IPS-18c (cell line): ENCODE results near the gene FHL3.
A peak's percentile ranks its signal among the peaks of the same experiment; 100 is the strongest.
"Not testable (repeated sequence)": the region's sequence is repeated elsewhere in the genome, so short reads cannot be mapped to it uniquely, and the experiment has no call there.

Experiments
- H3K4me3 ChIP-seq: 2 replicates; pipeline ENCODE4 v1.7.0; 2013; ENCODE audit warnings: low read depth, mild to moderate bottlenecking, low read length, moderate library complexity; ENCODE audit not compliant: insufficient read depth
- H3K9me3 ChIP-seq: one replicate; pipeline ENCODE4 v1.6.1; 2013; ENCODE audit warnings: mild to moderate bottlenecking, low read length, moderate library complexity; ENCODE audit not compliant: control insufficient read depth, insufficient read depth

FHL3 gene

DNA sequence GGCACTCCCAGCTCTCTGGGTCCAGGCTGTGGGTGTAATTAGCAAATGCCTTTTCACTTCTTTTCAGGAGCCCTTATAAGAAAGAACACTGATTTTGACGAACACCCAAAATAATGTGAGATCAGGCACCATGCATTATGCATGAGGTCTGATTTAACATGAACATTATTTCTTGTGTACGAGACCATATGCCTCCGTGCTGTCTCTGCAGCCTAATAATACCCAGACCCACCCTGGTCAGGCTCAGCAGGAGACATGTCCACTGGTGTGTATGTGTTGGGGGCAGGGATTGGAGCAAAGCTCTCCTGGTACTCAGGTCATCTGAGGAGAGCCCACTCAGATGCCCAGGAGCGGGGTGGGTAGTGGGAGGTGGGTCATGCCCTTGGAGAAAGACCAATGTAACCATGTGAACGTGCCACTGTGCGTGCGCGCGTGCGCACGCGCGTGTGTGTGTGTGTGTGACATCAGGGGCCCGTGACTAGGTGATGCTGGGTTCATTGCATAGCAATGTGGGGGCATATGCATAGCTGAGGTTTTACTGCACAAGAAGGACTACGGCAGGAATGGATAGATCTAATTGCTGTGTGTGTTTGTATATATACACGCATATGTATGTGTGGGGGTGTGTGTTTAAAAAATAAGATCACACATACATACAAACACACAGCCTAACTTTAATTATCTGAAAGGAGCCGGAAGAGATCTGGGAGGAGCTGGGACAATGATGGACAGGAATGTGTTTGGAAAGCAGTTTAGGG lies 34.2 kb upstream of the FHL3 start:
- H3K4me3 ChIP-seq: no peak overlapping the region
- H3K9me3 ChIP-seq: peaks cover 2% of the 10 kb centered on the region

DNA sequence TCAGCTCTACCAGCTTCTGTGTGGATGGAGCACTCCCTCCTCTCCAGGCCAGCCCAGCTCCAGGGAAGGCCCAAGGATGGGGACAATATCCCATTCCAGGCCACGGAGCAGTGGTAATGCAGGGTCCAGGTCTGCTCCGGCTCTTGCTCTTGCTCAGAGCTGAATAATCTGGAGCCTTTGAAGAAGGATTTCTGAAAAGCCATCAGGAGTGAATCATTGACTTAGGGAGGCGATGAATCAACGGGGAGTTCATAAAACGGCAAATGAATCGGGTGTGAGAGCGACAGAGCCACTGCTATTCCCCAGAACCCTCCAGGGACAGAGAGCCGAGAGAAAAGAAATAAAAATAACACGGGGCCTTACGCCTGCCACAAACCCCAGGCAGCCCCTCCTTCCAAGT lies 33.5 kb upstream of the FHL3 start:
- H3K4me3 ChIP-seq: no peak overlapping the region
- H3K9me3 ChIP-seq: peaks cover 2% of the 10 kb centered on the region

DNA sequence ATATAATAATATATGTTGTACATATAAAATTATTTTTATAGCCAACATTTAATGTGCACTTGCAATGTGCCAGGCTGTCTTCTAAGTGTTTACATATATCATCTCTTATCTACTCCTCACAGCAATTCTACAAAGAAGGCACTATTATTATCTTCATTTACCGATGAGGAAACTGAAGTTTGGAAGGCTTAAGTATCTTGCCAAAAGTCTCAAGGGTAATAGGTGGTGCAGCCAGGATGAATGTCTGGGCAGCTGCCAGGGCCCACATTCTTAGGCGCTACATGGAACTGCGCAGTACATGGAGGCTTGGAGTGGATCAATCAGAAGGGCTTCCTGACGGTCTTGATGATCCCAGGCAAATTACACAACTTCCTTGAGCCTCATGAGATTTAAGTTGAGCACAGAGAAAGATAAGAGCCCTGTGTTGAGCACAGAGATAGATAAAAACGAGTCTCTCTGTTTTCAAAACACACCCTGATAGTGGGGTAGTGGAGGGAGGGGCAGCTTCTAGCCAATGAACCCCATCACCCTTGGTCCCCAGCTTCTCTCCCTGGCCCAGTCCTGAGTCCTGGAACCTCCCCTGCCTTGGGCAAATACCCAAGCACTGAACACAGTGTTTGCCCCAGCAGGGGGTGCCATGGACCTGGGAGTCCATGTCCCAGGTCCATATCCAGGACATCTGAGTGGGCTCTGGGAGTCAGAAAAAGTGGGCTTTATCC lies 32.1 kb upstream of the FHL3 start:
- Histone ChIP-seq H3K9me3 (peaks cover 2% of the 10 kb centered on the region), H3K4me3 (no peak overlapping the region)

DNA sequence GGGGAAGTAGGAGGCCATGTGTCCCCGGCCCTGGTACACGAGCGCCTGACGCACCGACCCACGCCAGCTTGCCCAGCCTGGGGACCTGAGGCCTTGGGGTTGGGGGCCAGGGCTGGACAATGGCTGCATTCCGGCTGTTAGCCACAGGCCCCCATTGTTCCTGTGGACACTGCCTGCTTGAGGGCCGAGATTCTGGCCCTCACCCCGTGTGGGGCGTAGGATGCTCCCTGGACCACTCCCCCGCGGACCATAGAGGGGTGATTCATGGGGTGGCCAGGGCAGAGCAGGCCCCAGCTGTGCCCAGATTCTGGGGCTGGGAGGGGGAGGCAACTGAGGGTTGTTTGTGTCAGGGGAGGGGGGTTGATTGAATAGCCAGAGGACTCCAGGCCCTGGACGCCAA lies 29.6 kb upstream of the FHL3 start:
- Histone ChIP-seq H3K4me3 (no peak overlapping the region), H3K9me3 (peaks cover 2% of the 10 kb centered on the region)

DNA sequence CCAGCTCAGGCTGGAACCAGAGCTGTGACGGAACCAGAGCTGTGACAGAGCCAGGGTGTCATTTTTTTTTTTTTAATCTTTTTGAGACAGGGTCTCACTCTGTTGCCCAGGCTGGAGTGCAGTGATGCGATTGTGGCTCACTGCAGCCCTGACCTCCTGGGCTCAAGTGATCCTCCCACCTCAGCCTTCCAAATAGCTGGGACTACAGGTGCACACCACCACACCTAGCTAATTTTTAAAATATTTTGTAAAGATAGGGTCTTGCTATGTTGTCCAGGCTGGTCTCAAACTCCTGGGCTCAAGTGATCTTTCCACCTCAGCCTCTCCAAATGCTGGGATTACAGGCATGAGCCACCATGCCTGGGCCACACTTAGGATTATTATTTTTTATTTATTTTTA lies 27.7 kb upstream of the FHL3 start:
- not testable (repeated sequence) for H3K9me3 ChIP-seq

DNA sequence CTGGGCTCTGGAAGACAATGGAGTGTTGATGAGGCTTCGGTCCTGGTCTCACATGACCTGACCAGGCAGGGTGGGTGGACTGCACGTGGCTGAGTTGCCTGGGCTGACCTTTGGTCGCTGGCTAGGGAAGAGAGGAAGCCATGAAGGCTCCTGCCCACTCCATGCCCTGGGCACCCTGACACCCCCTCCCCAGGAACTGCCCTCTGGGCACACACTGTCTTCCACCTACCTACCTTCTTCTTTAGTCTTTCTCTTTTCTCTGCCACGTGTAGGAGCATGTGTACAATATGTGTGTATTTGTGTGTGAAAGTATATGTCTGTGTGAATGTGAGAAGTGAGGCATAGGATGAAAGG lies 26.2 kb upstream of the FHL3 start:
- Histone ChIP-seq H3K9me3 (no peaks in the 10 kb centered on the region), H3K4me3 (no peak overlapping the region)

More for the DNA sequence above, 27.7 kb upstream of the FHL3 start:
- H3K4me3 ChIP-seq: not testable (repeated sequence)

DNA sequence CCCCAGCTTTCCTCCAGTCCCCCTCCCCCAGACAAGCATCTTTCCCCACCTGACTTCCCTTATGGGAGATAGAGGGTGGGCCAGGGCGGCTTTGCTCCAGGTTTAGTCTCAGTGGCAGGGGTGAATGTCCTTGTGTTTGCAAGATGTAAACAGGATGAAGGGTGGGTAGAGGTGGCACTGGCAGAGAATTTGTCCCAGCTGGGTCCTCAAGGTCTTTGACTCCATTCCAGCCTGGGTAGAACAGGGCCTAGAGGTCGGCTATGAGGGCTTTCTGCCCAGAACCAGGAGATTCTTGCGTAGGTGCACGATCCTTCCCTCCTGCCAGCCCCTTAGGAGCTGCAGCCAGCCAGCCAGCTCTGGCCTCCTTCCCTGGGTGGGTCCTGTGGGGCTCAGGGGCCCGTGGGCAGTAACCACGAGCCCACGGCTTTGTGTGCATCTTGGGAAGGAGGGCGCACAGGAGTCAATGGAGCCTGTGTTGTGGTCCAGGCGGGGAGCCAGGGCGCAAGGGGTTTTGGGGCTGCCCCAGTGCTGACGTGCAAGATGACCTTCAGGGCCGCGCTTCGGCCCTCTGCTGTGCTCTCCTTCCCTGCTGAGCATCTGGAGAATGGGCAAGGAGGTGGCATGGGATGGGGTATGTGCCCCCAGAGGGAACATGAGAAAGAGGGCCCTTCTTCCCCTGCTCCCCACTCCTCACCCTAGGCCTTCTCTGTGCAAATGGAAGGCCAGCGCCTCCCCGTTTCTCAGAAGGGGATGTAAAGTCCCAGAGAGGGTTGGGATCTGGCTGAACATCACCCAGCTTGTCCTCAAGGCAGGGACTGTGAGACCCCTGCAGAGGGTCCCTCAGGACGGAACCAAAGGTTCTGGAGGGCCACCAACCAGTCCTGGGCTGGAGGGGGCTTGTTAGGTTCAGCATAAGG lies 25.5 kb upstream of the FHL3 start:
- Histone ChIP-seq H3K4me3 (no peak overlapping the region), H3K9me3 (no peaks in the 10 kb centered on the region)

DNA sequence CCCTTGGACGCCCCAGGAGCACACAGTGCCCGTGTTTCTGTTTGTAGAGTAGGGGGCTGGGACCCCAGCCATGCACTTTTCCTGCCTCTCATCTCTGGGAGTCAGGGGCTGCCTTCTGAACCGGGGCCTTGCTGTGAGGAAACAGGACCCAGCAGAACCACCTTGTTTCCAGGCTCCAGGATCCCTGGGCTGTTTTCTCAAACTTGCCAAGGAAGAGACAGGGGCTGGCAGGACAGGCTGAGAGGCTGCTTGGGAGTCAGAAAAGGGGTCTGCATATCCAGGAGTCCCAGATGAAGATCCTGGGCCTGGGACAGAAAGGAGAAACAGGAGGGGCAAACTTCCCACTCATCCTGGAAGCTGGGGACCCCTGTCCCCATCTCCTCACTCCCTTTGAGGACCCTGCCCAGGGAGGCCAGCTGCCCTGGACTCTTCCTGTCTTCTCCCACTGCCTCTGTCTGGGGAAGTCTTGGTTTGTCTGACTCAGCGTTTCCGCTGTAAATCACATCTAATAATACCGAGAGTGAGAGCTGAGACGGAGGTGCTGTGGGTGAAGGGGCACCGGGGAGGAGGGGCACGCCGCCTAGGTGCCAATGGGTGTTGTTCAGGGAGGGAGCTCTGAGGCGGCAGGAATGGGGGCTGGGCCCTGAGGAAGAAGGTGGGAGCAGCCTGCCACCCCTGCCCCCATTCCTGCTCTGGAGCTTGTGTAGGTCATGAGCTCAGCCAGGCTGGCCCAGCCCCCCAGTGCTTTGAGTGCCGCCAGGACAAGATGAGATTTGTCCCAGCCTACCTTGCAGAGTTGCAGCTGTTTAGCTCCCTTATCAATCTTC lies 24.6 kb upstream of the FHL3 start:
- peak overlapping the region; percentile 25; the same call in 1 of the 2 replicates for H3K4me3 ChIP-seq
- H3K9me3 ChIP-seq: no peaks in the 10 kb centered on the region

DNA sequence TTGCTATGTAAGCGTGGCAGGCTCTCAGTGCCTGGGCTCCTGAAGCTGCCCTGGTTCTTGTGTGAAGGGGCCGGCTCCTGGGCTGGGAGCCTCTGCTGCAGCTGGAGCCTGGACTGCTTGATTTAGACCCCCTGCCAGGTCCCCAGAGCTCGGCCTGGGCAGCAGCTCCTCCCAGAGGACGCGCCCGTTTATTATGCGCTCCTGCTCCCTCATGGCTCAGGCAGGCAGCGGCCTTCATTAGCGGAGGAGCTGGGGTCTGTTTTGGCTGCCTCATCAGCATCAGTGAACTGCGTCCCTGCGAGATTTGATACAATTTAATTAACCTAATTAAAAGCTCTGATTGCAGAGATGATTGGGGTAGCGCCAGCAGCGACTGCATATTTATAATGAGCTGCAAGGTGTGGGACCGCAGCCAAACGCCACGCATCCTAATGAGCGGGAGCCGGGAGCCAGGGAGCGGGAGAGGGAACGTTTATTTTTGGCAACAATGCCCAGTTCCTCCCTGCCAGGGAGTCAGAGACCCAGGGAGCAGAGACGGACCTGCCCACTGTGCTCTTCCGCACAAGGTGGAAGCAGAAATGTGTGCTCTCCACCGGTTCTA lies 23.9 kb upstream of the FHL3 start:
- no peaks in the 10 kb centered on the region for H3K9me3 ChIP-seq
- peak overlapping the region; percentile 25; the same call in 1 of the 2 replicates for H3K4me3 ChIP-seq

DNA sequence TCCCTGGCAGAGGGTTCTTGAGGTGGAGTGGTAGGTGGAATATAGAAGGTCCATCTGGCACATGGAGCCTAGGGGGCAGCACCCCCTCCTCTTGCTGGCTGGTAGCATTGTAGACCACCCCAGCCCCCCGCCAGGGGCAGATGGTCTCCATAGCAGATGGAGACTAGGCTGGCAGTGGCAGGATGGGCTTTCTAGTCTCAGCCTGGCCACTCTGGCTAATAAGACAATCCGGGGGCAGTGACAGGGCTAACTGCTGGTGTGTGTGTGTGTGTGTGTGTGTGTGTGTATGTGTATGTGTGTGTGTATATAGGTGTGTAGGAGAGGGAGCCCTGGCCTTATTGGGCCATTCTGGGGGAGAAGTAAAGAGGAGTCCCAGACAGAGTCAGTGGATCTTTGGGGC lies 23.4 kb upstream of the FHL3 start:
- no peaks in the 10 kb centered on the region for H3K9me3 ChIP-seq
- no peak overlapping the region for H3K4me3 ChIP-seq

DNA sequence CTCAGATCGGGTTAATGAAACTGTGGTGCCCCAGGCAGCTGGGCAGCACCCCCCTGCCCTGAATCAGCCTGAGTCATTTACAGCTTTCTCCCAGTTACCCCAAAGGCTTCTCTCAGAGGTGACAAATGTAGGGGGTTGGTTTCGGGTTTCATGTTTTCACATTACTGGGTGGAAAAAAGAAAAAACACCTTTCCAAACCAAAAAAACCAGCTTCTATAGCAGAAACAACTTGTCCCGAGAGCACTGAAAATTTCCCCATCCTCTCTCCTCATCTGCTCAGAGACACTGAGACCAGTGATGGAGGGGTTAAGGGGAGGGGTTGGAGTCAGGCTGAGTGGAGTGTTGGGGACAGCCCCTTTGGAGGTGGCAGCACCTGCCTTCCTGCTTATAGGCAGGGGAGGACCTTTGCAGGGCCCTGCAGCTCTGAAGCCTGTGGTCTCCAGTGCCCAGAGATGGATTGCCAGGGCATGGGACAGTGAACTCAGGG lies 22.8 kb upstream of the FHL3 start:
- no peaks in the 10 kb centered on the region for H3K9me3 ChIP-seq
- H3K4me3 ChIP-seq: no peak overlapping the region

DNA sequence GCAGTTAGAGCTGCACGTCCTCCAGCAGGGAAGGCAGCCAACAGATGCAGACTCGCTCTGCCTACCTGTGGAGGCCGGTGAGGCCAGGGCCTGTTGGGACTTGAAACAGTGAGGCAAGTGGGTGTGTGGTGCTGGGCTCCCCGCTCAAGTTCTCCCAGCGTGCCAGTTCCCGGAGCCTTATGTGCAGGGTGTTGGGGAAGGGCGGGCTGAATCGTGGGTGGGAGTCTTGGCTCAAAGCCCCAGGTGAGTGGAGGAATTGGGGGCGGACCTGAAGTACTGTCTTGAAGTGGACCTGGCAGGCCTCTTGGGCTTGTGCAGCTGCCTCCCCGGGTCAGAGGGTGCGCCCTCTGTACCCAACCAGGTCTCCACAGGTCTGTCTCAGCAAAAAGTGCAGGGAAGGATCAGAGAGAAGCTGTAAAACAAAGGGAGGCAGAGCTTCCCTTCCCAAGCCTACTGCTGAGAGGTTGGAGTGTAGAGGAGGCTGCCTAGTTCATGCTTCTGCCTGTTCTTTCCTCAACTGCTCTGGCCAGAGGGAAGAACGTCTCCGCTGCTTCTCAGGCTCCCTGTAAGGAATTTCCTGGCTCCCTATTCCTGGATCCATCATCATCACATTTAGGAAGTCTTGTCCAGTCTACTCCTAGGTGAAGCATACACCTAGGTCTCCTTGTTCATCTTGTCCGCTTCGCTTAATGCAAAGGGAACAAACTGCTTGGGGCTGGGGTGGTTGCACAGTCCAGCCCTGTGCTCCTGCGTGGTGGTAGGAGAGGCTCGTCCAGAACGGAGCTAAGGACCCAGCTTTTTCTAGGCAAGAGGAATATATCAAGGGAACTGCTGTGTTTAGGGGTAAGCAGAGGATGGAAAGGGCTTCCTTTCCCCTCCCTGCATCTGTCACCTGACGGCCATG lies 22.1 kb upstream of the FHL3 start:
- H3K9me3 ChIP-seq: no peaks in the 10 kb centered on the region
- no peak overlapping the region for H3K4me3 ChIP-seq

DNA sequence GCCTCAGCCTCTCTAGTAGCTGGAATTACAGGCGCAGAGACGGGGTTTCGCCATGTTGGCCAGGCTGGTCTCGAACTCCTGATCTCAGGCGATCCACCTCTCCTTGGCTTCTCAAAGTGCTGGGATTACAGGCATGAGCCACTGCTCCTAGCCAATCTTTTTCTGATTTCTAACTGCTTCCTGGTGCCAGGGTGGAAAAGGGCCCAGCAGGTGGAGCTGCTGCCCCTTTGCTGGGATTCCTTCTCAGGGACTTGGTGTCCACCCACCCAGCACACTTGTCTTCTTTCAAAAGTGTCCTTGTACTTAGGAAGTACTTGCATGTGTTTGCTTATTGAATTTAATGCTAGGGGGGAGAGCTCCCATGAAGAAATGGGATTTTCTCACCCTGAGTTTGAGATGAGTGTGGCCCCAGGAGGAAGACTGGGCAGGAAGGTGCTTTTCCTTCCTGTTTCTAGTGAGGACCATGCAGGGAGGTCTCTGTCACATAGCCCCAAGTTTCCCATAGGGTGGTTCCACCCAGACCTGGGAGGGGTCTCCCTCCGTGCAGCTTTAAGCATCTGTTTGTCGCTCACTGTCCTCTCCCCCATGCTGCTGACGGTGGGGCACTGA lies 21.4 kb upstream of the FHL3 start:
- H3K4me3 ChIP-seq: no peak overlapping the region
- H3K9me3 ChIP-seq: no peaks in the 10 kb centered on the region

DNA sequence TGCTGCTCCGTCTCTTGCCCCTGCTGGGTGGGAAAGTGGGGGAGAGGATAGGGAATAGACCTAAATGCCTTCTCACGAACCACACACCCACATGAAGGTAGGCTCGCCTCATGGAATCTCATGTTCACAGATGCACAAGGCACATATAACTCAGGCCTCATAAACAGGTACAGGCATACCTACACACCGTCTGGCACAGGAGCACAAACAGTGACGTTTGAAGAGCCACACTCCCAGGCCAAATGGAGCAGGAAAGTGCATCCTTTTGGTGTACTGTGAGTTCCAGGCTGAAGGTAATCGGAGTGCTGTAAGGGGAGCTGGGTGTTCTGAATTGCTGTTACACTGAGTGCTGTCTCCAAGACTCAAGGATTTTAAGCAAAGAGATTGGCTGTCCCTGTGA lies 20.4 kb upstream of the FHL3 start:
- Histone ChIP-seq H3K4me3 (no peak overlapping the region), H3K9me3 (no peaks in the 10 kb centered on the region)

DNA sequence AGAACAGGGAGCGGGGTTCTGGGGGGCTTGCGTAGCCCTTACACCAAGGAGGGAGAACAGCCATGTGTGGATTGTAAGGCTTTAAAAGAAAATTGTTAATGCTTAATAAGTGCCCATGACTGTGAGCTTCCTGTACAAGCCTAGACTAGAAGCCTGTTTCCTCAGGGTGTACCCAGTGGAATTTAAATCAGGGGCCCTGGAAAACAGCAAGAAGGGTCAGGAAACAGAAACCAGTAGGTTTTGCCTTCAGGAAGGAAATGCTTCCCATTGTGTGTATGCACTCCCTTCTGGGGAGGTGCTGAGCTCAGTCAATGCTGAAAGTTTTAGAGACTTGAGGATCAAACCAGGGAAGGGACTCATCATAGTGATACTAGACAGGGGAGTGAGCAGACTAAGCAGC lies 19.9 kb upstream of the FHL3 start:
- no peak overlapping the region for H3K4me3 ChIP-seq
- H3K9me3 ChIP-seq: no peaks in the 10 kb centered on the region
